SK-N-SH (cell line): ENCODE data around the gene FAM78A. TPM values are rescaled to one million over a fixed set of nuclear protein-coding genes. Genes with fewer than 3 reads are reported as not detected.

Experiments used
- CTCF ChIA-PET: fragments of 300-600, 350-600 bp; formaldehyde crosslinking; extraction: SDS; loops from one replicate; lab custom pipeline; 2021; lab: Yijun Ruan, JAX
- POLR2A ChIA-PET: fragments of 350-600 bp; sonication (Branson Sonifier 250); formaldehyde crosslinking; extraction: SDS; loops from one replicate; lab custom pipeline; 2020; ENCODE audit warnings: antibody characterized with exemption, inconsistent platforms; lab: Yijun Ruan, JAX
- DNase-seq: peaks from one replicate; pipeline ENCODE4 v3.0.0; 2012
- H2AFZ ChIP-seq: fragments of 200-600 bp; sonication (generic); 2 replicates; pipeline ENCODE4 v1.8.1; 2016; ENCODE audit warnings: antibody characterized with exemption, mild to moderate bottlenecking, low read depth
- H3F3A ChIP-seq: fragments of 200-600 bp; sonication (generic); replicated peaks from 2 replicates; pipeline ENCODE3; 2016; ENCODE audit warnings: antibody characterized with exemption, mild to moderate bottlenecking; ENCODE audit not compliant: insufficient read depth
- H3K27ac ChIP-seq, 2 experiments: fragments of 200-500 bp in 1 of 2; fragments of 200-600 bp in 1 of 2; sonication (Bioruptor generic) in 1 of 2; sonication (generic), shearing (Covaris generic) in 1 of 2; 2 replicates each; pipeline versions ENCODE4 v1.5.1 to v1.6.1; 2014 to 2016; ENCODE audit warnings: low read depth in 2 of 2, inconsistent platforms in 1 of 2, low read length in 1 of 2, mild to moderate bottlenecking in 1 of 2, mixed read lengths in 1 of 2
- H3K27me3 ChIP-seq: fragments of 200-600 bp; sonication (generic), shearing (Covaris generic); 2 replicates; pipeline ENCODE4 v1.6.1; 2016; ENCODE audit warnings: mixed run types; ENCODE audit not compliant: insufficient read depth
- H3K36me3 ChIP-seq, 2 experiments: fragments of 200-500 bp in 1 of 2; fragments of 200-600 bp in 1 of 2; sonication (Bioruptor generic) in 1 of 2; sonication (generic) in 1 of 2; replicated peaks in 1 of 2; 2 replicates each; pipeline versions ENCODE3 to v1.5.1; 2014 to 2016; ENCODE audit warnings: low read length in 1 of 2, mild to moderate bottlenecking in 1 of 2; ENCODE audit not compliant: insufficient read depth in 2 of 2, control insufficient read depth in 1 of 2
- H3K4me1 ChIP-seq, 2 experiments: fragments of 200-500 bp in 1 of 2; fragments of 200-600 bp in 1 of 2; sonication (Bioruptor generic) in 1 of 2; sonication (generic), shearing (Covaris generic) in 1 of 2; 2 replicates each; pipeline versions ENCODE4 v1.5.1 to v1.6.1; 2014 to 2016; ENCODE audit warnings: low read depth in 1 of 2, low read length in 1 of 2, mixed run types in 1 of 2; ENCODE audit not compliant: insufficient read depth in 2 of 2, control insufficient read depth in 1 of 2
- H3K4me2 ChIP-seq: fragments of 200-600 bp; sonication (generic), shearing (Covaris generic); 2 replicates; pipeline ENCODE4 v1.6.1; 2017; ENCODE audit warnings: mixed run types
- H3K4me3 ChIP-seq, 2 experiments: fragments of 200-500 bp in 1 of 2; fragments of 200-600 bp in 1 of 2; sonication (Bioruptor generic) in 1 of 2; sonication (generic), shearing (Covaris generic) in 1 of 2; 2 replicates each; pipeline versions ENCODE4 v1.5.1 to v1.8.1; 2014 to 2016; ENCODE audit warnings: low read depth in 2 of 2, inconsistent platforms in 1 of 2, low read length in 1 of 2, mild to moderate bottlenecking in 1 of 2, mixed read lengths in 1 of 2, moderate library complexity in 1 of 2
- H3K79me2 ChIP-seq: fragments of 200-600 bp; sonication (generic); 2 replicates; pipeline ENCODE4 v1.8.1; 2017; ENCODE audit warnings: mild to moderate bottlenecking; ENCODE audit not compliant: insufficient read depth
- H3K9ac ChIP-seq: fragments of 200-600 bp; sonication (generic); 2 replicates; pipeline ENCODE4 v1.6.1; 2017; ENCODE audit warnings: mixed run types
- H3K9me2 ChIP-seq: fragments of 200-600 bp; sonication (generic); 2 replicates; pipeline ENCODE4 v1.6.1; 2017; ENCODE audit warnings: mixed run types
- H3K9me3 ChIP-seq: fragments of 200-600 bp; sonication (generic); 2 replicates; pipeline ENCODE4 v1.6.1; 2017; ENCODE audit warnings: mixed run types, mild to moderate bottlenecking, moderate library complexity
- H4K20me1 ChIP-seq: fragments of 200-600 bp; sonication (generic); 2 replicates; pipeline ENCODE4 v1.6.1; 2017; ENCODE audit warnings: mild to moderate bottlenecking, mixed run types; ENCODE audit not compliant: insufficient read depth
- CHD2 ChIP-seq: fragments of 150-350 bp; IDR thresholded peaks from 2 replicates; pipeline ENCODE4 v1.6.1; 2018; ENCODE audit warnings: low read length; ENCODE audit not compliant: partially characterized antibody
- ELF1 ChIP-seq: IDR thresholded peaks from 2 replicates; pipeline ENCODE4 v1.4.0; 2012
- FOSL2 ChIP-seq: IDR thresholded peaks from 2 replicates; pipeline ENCODE4 v1.4.0; 2012; ENCODE audit warnings: low read depth, mild to moderate bottlenecking, moderate library complexity, borderline replicate concordance
- FOXM1 ChIP-seq: IDR thresholded peaks from 2 replicates; pipeline ENCODE4 v1.4.0; 2012; ENCODE audit warnings: low read depth, mild to moderate bottlenecking
- GABPA ChIP-seq: IDR thresholded peaks from 2 replicates; pipeline ENCODE4 v1.4.0; 2012; ENCODE audit warnings: low read depth, mild to moderate bottlenecking
- GATA2 ChIP-seq: sonication (generic); formaldehyde crosslinking; IDR thresholded peaks from 2 replicates; pipeline ENCODE4 v1.5.0; 2020; ENCODE audit warnings: mild to moderate bottlenecking, missing genetic modification reagents
- IRF3 ChIP-seq: fragments of 150-350 bp; IDR thresholded peaks from 2 replicates; pipeline ENCODE4 v1.6.1; 2016; ENCODE audit warnings: mild to moderate bottlenecking, low read depth, low read length
- JUND ChIP-seq: IDR thresholded peaks from 2 replicates; pipeline ENCODE4 v1.4.0; 2012
- MAX ChIP-seq: IDR thresholded peaks from 2 replicates; pipeline ENCODE4 v1.4.0; 2012; ENCODE audit warnings: low read depth
- MEF2A ChIP-seq: IDR thresholded peaks from 2 replicates; pipeline ENCODE4 v1.4.0; 2012; ENCODE audit warnings: low read depth, borderline replicate concordance
- NFIC ChIP-seq: IDR thresholded peaks from 2 replicates; pipeline ENCODE4 v1.4.0; 2012; ENCODE audit warnings: borderline replicate concordance
- PBX3 ChIP-seq: IDR thresholded peaks from 2 replicates; pipeline ENCODE4; 2012
- RCOR1 ChIP-seq: fragments of 150-350 bp; IDR thresholded peaks from 2 replicates; pipeline ENCODE4 v1.6.1; 2017; ENCODE audit warnings: antibody characterized with exemption, low read length
- REST ChIP-seq: IDR thresholded peaks from 2 replicates; pipeline ENCODE4 v1.6.1; 2012; ENCODE audit warnings: mild to moderate bottlenecking, low read depth, low read length, moderate library complexity
- TCF12 ChIP-seq: IDR thresholded peaks from 2 replicates; pipeline ENCODE4 v1.4.0; 2012
- YY1 ChIP-seq: IDR thresholded peaks from 2 replicates; pipeline ENCODE4 v1.4.0; 2012; ENCODE audit warnings: low read depth, mild to moderate bottlenecking
- ZBTB33 ChIP-seq: IDR thresholded peaks from 2 replicates; pipeline ENCODE4 v1.4.0; 2012; ENCODE audit warnings: low read depth, borderline replicate concordance
- WGBS: methylation state at CpG from one replicate; pipeline ENCODE4 v1.1.6; 2017; ENCODE audit warnings: low lambda C conversion rate; 5-methylcytosine and 5-hydroxymethylcytosine counted together
- polyA plus RNA-seq, 3 experiments: library from polyadenylated mRNA; depleted of rRNA; stranded (reverse); fragments of >200 nt; gene quantifications; 2 replicates each; pipeline ENCODE4 v1.2.3, GENCODE V29; 2012

FAM78A gene
- polyA plus RNA-seq, 1 of the 3 experiments (the other 2 are of a cell fraction) = 1.0 TPM

- no peak overlapping the region for H3K4me3 ChIP-seq
- H3K27me3 ChIP-seq = no peaks in the 10 kb centered on the region
- no peak overlapping the region for H3K27ac ChIP-seq
- H3K9me2 ChIP-seq = no peaks in the 10 kb centered on the region
- H3K9me3 ChIP-seq = no peaks in the 10 kb centered on the region
- ChIA-PET POLR2A (no interaction called here), CTCF (interaction anchor here (1.0 to 4.6 kb wide), 3 partner anchors 17 to 58 kb away, joined by 5 to 25 read pairs (median 8); no protein-coding TSS in a partner anchor)
- peaks cover 21% of the 10 kb centered on the region for H3K79me2 ChIP-seq
- H3K4me2 ChIP-seq = no peak overlapping the region
- no peaks in the 10 kb centered on the region for H3F3A ChIP-seq
- peaks cover 0 to 7% of the 10 kb centered on the region in 2 experiments for H3K36me3 ChIP-seq
- peaks cover 7 to 29% of the 10 kb centered on the region in 2 experiments; a peak in 2 of 4 replicates for H3K4me1 ChIP-seq
- H2AFZ ChIP-seq = no peak overlapping the region
- no peaks in the 10 kb centered on the region for H4K20me1 ChIP-seq
- no peak for TF ChIP-seq MAX
- TF ChIP-seq FOSL2 = no peak
- no peak for TF ChIP-seq PBX3
- TF ChIP-seq GATA2 = no peak
- TF ChIP-seq MEF2A = no peak
- no peak for TF ChIP-seq JUND
- no peak for TF ChIP-seq ZBTB33
- no peak for TF ChIP-seq TCF12
- TF ChIP-seq ELF1 = no peak
- no peak for TF ChIP-seq FOXM1
- TF ChIP-seq YY1 = no peak
- no peak for TF ChIP-seq REST
- no peak for TF ChIP-seq IRF3
- TF ChIP-seq CHD2 = no peak
- no peak for TF ChIP-seq GABPA
- no peak for TF ChIP-seq NFIC
- no peak for TF ChIP-seq RCOR1
- no peak overlapping the region for H3K9ac ChIP-seq
- DNase-seq = no peak
- WGBS = 91% methylated on average over 7 of the region's 7 CpGs
These were observed 15.5 kb upstream of the FAM78A start for GRCh38 chr9:131291795-131292315.
